ENCODE data around the gene HECW1.
A peak's percentile ranks its signal among the peaks of the same experiment; 100 is the strongest.

The HECW1 gene

DNA sequence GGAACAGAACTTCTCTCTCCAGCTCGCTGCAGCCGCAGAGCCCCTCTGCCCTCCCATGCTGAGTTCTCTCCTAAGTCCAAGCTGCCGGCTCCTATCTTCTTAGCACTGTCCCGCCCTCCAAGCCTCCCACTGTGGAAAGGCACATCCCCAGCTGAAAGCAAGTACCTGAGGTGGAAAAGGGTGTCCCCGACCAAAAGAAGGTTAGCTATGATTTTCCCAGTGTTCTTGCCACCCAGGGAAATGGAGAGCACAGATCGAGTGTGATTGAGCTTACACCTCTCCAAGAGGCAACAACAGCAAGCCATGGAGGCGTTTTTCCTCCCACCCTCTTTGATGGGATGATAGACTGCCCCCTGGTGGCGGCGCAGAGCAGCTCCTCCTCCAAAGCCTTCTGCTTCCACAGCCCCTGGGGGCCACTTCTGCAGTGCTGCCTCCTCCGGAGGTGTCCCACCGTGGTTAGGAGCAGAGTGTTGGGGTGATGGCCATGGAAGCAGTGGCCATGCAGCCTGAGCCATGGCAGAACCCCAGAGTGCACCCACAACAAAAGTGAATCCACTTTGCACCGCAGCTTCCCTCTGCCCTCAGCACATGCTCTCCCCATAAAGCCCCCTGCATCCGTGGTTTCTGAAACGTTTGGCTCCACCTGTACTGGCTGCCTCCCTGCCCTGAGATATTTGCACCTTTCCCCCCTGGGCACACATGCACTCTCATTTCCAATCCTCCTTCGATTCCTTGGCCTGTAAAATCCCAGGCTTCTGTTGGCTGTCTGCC, 327.4 kb downstream of the HECW1 start:
- Histone ChIP-seq H2BK12ac (ENCODE audit: low read length in 2 of 2) (no peak overlapping the region), H3K23ac (ENCODE audit: low read length in 2 of 2) (no peak overlapping the region), H3K18ac (ENCODE audit: low read depth in 1 of 2, low read length in 2 of 2) (no peak overlapping the region), H3K27ac (ENCODE audit: low read length, poor library complexity, severe bottlenecking) (no peak overlapping the region), H3K4me2 (ENCODE audit: low read length, poor library complexity, severe bottlenecking) (no peak overlapping the region), H3K4me3 (ENCODE audit: insufficient read depth in 1 of 2, low read depth in 1 of 2, low read length in 2 of 2) (no peak overlapping the region), H4K8ac (ENCODE audit: low read length) (peak overlapping the region; percentile 19), H2BK120ac (ENCODE audit: low read depth, low read length) (no peak overlapping the region), H3K9ac (ENCODE audit: low read length) (no peak overlapping the region), H2AFZ (ENCODE audit: low read depth, low read length) (no peak overlapping the region), H2BK5ac (ENCODE audit: low read depth, low read length, poor library complexity, severe bottlenecking) (no peak overlapping the region), H2AK5ac (ENCODE audit: low read length, severe bottlenecking) (no peak overlapping the region), H3K14ac (ENCODE audit: low read length in 2 of 2) (no peak overlapping the region), H3K4me1 (ENCODE audit: control insufficient read depth, insufficient read depth, low read depth, low read length) (peaks cover 4% of the 10 kb centered on the region), H3K9me3 (ENCODE audit: control insufficient read depth, low read length) (no peaks in the 10 kb centered on the region), H4K91ac (ENCODE audit: low read length) (no peak overlapping the region), H3K79me1 (replicated peaks; ENCODE audit: low read length, poor library complexity, severe bottlenecking) (no peaks in the 10 kb centered on the region), H3K4ac (ENCODE audit: low read depth in 1 of 2, low read length in 2 of 2) (no peak overlapping the region), H3K36me3 (ENCODE audit: control insufficient read depth in 1 of 2, insufficient read depth in 2 of 2, low read depth in 1 of 2, low read length in 2 of 2) (peaks cover 0 to 8% of the 10 kb centered on the region in 2 experiments), H2BK15ac (ENCODE audit: low read depth, poor library complexity, severe bottlenecking) (peak overlapping the region; percentile 56), H3K27me3 (ENCODE audit: control insufficient read depth in 1 of 2, insufficient read depth in 1 of 2, low read length in 2 of 2) (peaks cover 0 to 5% of the 10 kb centered on the region in 2 experiments)
- DNase-seq = peak; percentile 60
- WGBS = 45% methylated on average over 15 of the region's 15 CpGs

DNA sequence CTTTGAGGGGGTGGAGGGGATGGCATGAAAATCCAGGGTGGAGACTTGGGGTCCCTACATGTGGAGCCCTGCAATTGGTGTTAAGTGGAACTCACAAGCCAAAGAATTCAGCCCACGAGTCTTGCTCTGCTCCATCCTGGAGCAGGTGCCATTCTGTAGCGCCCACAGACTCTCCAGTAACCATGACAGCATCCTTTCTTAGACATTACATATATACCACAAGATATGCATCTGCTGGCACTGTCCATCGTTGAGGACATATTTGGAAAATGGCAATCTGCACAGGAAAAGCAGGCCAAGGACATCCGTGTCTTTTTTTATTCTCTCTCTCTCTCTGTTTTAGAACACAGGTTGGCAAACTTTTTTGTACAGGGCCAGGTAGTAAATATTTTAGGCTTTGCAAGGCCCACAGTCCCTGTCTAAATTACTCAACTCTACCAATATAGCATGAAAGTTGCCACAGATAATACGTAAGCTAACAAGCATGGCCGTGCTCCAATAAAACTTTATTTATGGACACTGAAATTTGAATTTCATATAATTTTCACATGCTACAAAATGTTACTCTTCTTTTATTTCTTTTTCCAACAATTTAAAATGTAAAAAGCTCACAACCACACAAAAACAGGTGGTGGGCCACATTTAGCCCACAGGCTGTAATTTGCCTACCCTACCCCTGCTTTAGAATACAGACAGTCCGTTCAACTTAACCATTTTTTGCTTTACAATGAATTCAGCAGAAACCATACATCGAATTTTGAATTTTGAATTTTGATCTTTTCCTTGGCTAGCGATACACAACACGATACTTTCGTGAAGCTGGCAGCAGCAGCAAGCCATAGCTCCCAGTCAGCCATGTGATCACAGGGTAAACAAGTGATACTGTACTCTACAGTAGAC, 329.0 kb downstream of the HECW1 start:
- Histone ChIP-seq H3K18ac (ENCODE audit: low read depth in 1 of 2, low read length in 2 of 2) (no peak overlapping the region), H4K91ac (ENCODE audit: low read length) (no peak overlapping the region), H3K36me3 (ENCODE audit: control insufficient read depth in 1 of 2, insufficient read depth in 2 of 2, low read depth in 1 of 2, low read length in 2 of 2) (peaks cover 0 to 15% of the 10 kb centered on the region in 2 experiments), H3K27ac (ENCODE audit: low read length, poor library complexity, severe bottlenecking) (no peak overlapping the region), H3K9ac (ENCODE audit: low read length) (no peak overlapping the region), H3K4ac (ENCODE audit: low read depth in 1 of 2, low read length in 2 of 2) (no peak overlapping the region), H3K4me3 (ENCODE audit: insufficient read depth in 1 of 2, low read depth in 1 of 2, low read length in 2 of 2) (no peak overlapping the region), H2AK5ac (ENCODE audit: low read length, severe bottlenecking) (no peak overlapping the region), H2BK5ac (ENCODE audit: low read depth, low read length, poor library complexity, severe bottlenecking) (no peak overlapping the region), H2BK12ac (ENCODE audit: low read length in 2 of 2) (no peak overlapping the region), H4K8ac (ENCODE audit: low read length) (no peak overlapping the region), H2BK120ac (ENCODE audit: low read depth, low read length) (no peak overlapping the region), H2AFZ (ENCODE audit: low read depth, low read length) (no peak overlapping the region), H3K27me3 (ENCODE audit: control insufficient read depth in 1 of 2, insufficient read depth in 1 of 2, low read length in 2 of 2) (peaks cover 0 to 5% of the 10 kb centered on the region in 2 experiments), H3K14ac (ENCODE audit: low read length in 2 of 2) (no peak overlapping the region), H3K4me1 (ENCODE audit: control insufficient read depth, insufficient read depth, low read depth, low read length) (peaks cover 6% of the 10 kb centered on the region), H3K23ac (ENCODE audit: low read length in 2 of 2) (no peak overlapping the region), H2BK15ac (ENCODE audit: low read depth, poor library complexity, severe bottlenecking) (no peak overlapping the region), H3K9me3 (ENCODE audit: control insufficient read depth, low read length) (no peaks in the 10 kb centered on the region), H3K4me2 (ENCODE audit: low read length, poor library complexity, severe bottlenecking) (no peak overlapping the region), H3K79me1 (replicated peaks; ENCODE audit: low read length, poor library complexity, severe bottlenecking) (no peaks in the 10 kb centered on the region)
- WGBS = 92% methylated on average over 11 of the region's 11 CpGs
- DNase-seq = no peak

DNA sequence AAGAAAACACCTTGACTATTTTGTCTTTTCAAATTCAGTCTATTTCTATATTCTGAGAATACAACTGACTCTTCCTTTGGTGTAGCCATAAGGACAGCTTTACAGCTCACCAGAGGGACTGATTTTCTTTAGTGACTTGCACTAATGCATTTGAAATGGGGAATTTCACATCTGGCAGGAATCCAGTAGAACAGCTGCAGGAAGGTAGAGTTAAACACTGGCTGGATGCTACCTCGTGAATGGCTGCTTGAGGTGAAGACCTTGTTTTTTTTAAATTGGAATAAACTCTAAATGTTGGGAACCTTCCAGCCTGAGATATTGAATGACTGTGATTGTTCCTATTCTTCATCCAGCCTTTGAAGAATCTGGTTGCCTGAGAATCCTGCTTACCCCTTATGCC, 330.9 kb downstream of the HECW1 start:
- no peak overlapping the region for H2BK5ac ChIP-seq (ENCODE audit: low read depth, low read length, poor library complexity, severe bottlenecking)
- no peak overlapping the region for H3K4me3 ChIP-seq (ENCODE audit: insufficient read depth in 1 of 2, low read depth in 1 of 2, low read length in 2 of 2)
- 73% methylated on average over 1 of the region's 1 CpG for WGBS
- no peak overlapping the region for H3K14ac ChIP-seq (ENCODE audit: low read length in 2 of 2)
- H2BK12ac ChIP-seq (ENCODE audit: low read length in 2 of 2) = no peak overlapping the region
- no peak overlapping the region for H2BK15ac ChIP-seq (ENCODE audit: low read depth, poor library complexity, severe bottlenecking)
- H3K18ac ChIP-seq (ENCODE audit: low read depth in 1 of 2, low read length in 2 of 2) = no peak overlapping the region
- H3K27ac ChIP-seq (ENCODE audit: low read length, poor library complexity, severe bottlenecking) = no peak overlapping the region
- peaks cover 0 to 15% of the 10 kb centered on the region in 2 experiments for H3K36me3 ChIP-seq (ENCODE audit: control insufficient read depth in 1 of 2, insufficient read depth in 2 of 2, low read depth in 1 of 2, low read length in 2 of 2)
- H2BK120ac ChIP-seq (ENCODE audit: low read depth, low read length) = no peak overlapping the region
- no peak overlapping the region for H3K9ac ChIP-seq (ENCODE audit: low read length)
- H3K4ac ChIP-seq (ENCODE audit: low read depth in 1 of 2, low read length in 2 of 2) = no peak overlapping the region
- peaks cover 6% of the 10 kb centered on the region for H3K4me1 ChIP-seq (ENCODE audit: control insufficient read depth, insufficient read depth, low read depth, low read length)
- H2AFZ ChIP-seq (ENCODE audit: low read depth, low read length) = no peak overlapping the region
- H4K8ac ChIP-seq (ENCODE audit: low read length) = no peak overlapping the region
- H2AK5ac ChIP-seq (ENCODE audit: low read length, severe bottlenecking) = no peak overlapping the region
- no peak overlapping the region for H3K23ac ChIP-seq (ENCODE audit: low read length in 2 of 2)
- no peaks in the 10 kb centered on the region for H3K9me3 ChIP-seq (ENCODE audit: control insufficient read depth, low read length)
- peak; percentile 19 for DNase-seq
- H4K91ac ChIP-seq (ENCODE audit: low read length) = no peak overlapping the region
- peaks cover 0 to 5% of the 10 kb centered on the region in 2 experiments for H3K27me3 ChIP-seq (ENCODE audit: control insufficient read depth in 1 of 2, insufficient read depth in 1 of 2, low read length in 2 of 2)
- no peak overlapping the region for H3K4me2 ChIP-seq (ENCODE audit: low read length, poor library complexity, severe bottlenecking)
- H3K79me1 ChIP-seq (replicated peaks; ENCODE audit: low read length, poor library complexity, severe bottlenecking) = no peaks in the 10 kb centered on the region
